H1 (cell line): ENCODE measurements around the gene VPS35.

Source experiments
- CTCF ChIP-seq, 3 experiments: IDR thresholded peaks; 1 replicate in 2 of 3; 2 replicates in 1 of 3; pipeline versions ENCODE4 v1.5.1 to v1.6.1; 2011; ENCODE audit warnings: low read length in 3 of 3, mild to moderate bottlenecking in 3 of 3, inconsistent platforms in 2 of 3, low read depth in 1 of 3, moderate library complexity in 1 of 3; ENCODE audit not compliant: insufficient read depth in 1 of 3; ENCODE audit errors: control extremely low read depth in 1 of 3
- FOSL1 ChIP-seq: IDR thresholded peaks from 2 replicates; pipeline ENCODE4 v1.6.1; 2011; ENCODE audit warnings: mild to moderate bottlenecking, low read depth, low read length, moderate library complexity; ENCODE audit not compliant: insufficient read depth
- JUND ChIP-seq: IDR thresholded peaks from 2 replicates; pipeline ENCODE4 v1.6.1; 2011; ENCODE audit warnings: mild to moderate bottlenecking, improper control_type of control experiment, low read length
- POLR2AphosphoS5 ChIP-seq: IDR thresholded peaks from 2 replicates; pipeline ENCODE4 v1.6.1; 2011; ENCODE audit warnings: low read depth, low read length
- USF2 ChIP-seq: IDR thresholded peaks from 2 replicates; pipeline ENCODE4 v1.6.1; 2011; ENCODE audit warnings: low read length, improper control_type of control experiment

- TF ChIP-seq USF2 (no peak), CTCF (IDR thresholded peaks at IDR 0.05; ENCODE audit: control extremely low read depth in 1 of 3, insufficient read depth in 1 of 3, low read depth in 1 of 3, low read length in 3 of 3) (no peak), JUND (no peak), POLR2AphosphoS5 (no peak), FOSL1 (no peak)
Observed at GRCh38 chr16:46732561-46732960, 43.6 kb upstream of the VPS35 start.
